NCI-H2196 (cell line): ENCODE measurements around the gene ATP2A3.
"Not testable (repeated sequence)": the region's sequence is repeated elsewhere in the genome, so short reads cannot be mapped to it uniquely, and the experiment has no call there.

Source experiments
- DNase-seq: peaks from one replicate; lab custom pipeline; 2025; ENCODE audit not compliant: unreplicated experiment; lab: John Stamatoyannopoulos, UW

The ATP2A3 gene

DNA sequence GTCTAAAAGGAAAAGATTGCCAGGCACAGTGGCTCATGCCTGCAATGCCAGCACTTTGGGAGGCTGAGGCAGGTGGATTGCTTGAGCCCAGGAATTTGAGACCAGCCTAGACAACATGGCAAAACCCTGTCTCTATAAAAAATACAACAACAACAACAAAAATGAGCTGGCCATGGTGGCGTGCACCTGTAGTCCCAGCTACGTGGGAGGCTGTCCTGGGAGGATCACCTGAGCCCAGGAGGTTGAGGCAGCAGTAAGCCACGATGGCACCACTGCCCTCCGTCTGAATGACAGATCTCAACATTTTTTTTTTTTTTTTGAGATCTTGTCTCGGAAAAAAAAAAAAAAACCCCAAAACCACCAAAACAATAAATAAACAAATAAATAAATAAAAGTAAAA lies 28.1 kb upstream of the ATP2A3 start:
- DNase-seq = no peak

DNA sequence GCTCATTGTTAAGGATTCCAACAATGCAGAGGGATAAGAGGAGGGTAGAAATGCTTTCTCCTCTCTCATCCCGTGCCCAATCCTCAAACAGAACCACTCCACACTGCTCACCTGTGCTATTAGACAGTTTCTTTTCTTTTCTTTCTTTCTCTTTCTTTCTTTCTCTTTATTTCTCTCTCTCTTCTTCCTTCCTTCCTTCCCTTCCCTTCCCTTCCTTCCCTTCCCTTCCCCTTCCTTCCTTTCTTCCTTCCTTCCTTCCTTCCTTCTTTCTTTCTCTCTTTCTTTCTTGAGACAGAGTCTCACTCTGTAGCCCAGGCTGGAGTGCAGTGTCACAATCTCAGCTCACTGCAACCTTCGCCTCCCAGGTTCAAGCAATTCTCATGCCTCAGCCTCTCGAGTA lies 27.5 kb upstream of the ATP2A3 start:
- DNase-seq = not testable (repeated sequence)

DNA sequence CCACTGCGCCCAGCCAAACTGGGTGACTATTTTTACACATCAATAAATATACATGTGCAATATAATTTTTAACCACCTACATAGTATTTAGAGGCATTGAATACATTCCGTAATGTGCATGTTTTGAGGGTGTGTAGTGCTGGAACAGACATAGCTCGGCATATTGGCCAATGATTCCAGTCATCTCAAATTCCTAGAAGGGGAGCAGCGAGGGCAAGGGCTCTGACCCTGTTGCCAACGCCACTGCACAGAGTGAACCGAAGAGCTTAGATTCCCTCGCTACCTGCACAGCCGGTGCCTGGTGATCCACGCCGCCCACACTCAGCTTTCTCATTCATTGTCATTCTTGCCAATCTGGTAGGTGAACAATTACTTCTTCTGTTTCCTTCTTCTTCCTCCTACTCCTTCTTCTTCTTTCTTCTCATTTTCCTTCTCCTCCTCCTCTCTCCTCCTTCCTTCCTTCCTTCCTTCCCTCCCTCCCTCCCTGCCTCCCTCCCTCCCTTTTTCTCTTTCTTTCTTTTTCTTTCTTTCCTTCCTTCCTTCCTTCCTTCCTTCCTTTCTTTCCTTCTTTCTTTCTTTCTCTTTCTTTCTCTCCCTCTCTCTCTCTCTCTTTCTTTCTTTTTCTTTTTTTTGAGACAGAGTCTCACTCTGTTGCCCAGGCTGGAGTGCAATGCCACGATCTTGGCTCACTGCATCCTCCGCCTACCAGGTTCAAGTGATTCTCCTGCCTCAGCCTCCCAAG lies 26.3 kb upstream of the ATP2A3 start:
- no peak for DNase-seq

GRCh38 chr17:3989041-3989886 lies 25.0 kb upstream of the ATP2A3 start:
- DNase-seq = no peak

DNA sequence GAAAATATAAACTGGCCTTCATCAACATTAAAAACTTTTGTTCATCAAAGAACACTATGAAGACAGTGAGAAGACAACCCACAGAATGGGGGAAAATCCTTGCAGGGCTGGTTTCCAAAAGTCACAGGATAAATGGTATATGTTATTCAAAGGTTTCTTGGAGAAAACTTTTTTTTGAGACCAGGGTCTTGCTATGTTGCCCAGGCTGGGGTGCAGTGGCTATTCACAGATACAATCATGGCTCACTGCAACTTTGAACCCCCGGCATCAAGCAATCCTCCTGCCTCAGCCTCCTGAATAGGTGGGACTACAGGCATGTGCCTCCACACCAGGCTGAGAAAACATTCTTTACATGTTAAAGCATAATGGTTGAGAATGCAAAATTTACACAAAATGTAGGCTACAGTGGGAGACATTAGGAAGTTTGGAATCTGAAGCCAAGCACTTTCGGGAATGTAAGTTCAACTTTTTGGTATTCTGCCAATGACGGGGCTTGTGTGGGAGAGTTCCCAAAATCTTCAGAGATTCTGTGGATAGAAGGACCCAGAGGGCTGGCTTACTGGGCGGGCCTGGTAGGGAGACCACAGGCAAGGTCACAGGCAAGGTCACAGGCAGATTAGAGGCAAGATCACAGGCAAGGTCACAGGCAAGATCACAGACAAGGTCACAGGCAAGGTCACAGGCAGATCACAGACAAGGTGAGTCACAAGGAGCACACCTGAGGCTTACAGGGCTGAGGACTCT lies 24.2 kb upstream of the ATP2A3 start:
- no peak for DNase-seq

GRCh38 chr17:3986939-3987335 lies 22.7 kb upstream of the ATP2A3 start:
- no peak for DNase-seq

- DNase-seq = no peak
Observed at GRCh38 chr17:3986270-3986938, 22.2 kb upstream of the ATP2A3 start.

GRCh38 chr17:3985846-3986245 lies 21.6 kb upstream of the ATP2A3 start:
- DNase-seq = no peak

- no peak for DNase-seq
Observed at GRCh38 chr17:3983606-3984484, 19.6 kb upstream of the ATP2A3 start.

- no peak for DNase-seq
Observed at GRCh38 chr17:3982541-3983017, 18.3 kb upstream of the ATP2A3 start.

- no peak for DNase-seq
Observed at GRCh38 chr17:3982113-3982512, 17.9 kb upstream of the ATP2A3 start.

- DNase-seq = no peak
Observed at GRCh38 chr17:3981455-3981854, 17.2 kb upstream of the ATP2A3 start.

DNA sequence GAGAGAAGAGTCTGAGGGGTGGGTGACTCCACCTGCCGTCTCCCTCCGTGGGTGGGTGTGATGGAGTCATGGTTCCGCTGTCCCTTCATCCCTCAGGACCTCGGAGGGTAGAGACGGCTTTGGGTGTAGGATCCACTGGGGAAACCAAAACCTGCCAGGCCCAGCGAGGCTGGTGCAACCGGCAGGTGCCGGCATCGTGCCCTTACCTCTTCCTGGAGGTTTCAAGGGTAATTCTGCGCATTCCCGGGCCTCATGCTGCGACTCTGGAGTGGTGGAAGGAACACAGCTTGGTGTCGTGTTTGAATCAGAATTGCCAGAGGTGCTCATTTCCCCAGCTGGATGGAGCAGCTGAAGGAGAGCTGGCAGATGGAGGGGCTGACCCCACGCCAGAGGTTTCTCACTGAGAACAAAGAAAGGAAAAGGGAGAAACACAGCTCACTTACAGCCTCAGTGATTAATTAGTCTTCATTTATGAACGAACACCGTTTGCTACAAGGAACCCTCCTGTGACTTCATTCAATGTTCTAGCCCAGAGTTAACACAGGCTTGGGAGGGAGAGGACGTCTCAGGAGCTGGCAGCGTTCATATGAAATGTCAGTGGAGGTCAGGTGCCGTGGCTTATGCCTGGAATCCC lies 16.3 kb upstream of the ATP2A3 start:
- no peak for DNase-seq

GRCh38 chr17:3979290-3979611 lies 15.0 kb upstream of the ATP2A3 start:
- no peak for DNase-seq

DNA sequence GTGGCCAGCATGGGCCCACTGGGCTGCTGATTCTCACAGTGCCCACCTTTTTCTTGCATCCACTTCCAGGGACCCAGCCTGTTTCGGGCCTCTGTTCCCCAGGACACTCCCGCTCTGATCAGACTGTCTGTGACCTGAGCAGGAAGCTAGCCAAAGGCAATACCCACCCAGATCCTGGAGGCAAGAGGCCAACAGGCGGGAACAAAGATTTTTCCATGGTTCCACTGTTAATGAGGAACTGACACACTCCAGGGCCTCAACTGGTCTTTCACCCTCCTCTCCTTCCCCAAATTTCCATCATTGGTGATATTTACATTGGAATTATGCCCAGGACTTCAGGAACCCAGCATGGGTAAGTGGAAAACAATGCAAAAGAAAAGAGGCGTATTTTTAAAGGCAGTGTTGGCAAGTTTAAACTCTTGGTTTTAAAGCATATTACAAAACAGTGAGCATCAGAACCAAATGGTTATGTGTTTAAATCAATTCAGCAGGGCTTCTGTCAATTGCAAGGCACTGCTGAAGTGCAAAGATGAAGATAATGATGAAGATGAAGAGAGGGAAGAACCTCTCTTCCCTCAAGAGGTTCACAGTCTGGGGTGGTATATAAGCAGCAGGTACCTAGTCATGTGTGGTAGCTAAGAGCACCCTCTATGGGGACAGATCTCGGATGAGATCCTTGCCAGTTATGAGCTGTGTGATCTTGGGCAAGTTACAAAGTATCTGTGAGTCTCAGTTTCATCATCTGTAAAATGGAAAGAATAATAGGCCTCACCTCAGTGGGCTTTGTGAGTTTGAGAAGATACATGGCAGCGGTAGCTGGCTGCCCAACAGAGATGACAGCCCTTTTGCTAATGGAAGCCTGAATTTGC lies 14.4 kb upstream of the ATP2A3 start:
- DNase-seq = no peak

GRCh38 chr17:3977387-3977786 lies 13.2 kb upstream of the ATP2A3 start:
- DNase-seq = peak; percentile 17

- DNase-seq = peak; percentile 84
Observed at GRCh38 chr17:3976675-3977171, 12.5 kb upstream of the ATP2A3 start.

GRCh38 chr17:3974980-3975379 lies 10.7 kb upstream of the ATP2A3 start:
- DNase-seq = no peak
